Measurements from ENCODE around the gene DCHS1.
A peak's percentile ranks its signal among the peaks of the same experiment; 100 is the strongest.

Gene DCHS1

GRCh38 chr11:6629892-6630631 is 25.5 kb downstream of the DCHS1 start:
- H3K27ac ChIP-seq, result no peak overlapping the region
- no peak for DNase-seq (ENCODE audit: low read depth, low spot score)

GRCh38 chr11:6629573-6629891 is 26.1 kb downstream of the DCHS1 start:
- DNase-seq (ENCODE audit: low read depth, low spot score), result no peak
- no peak overlapping the region for H3K27ac ChIP-seq

GRCh38 chr11:6628526-6628925 is 27.1 kb downstream of the DCHS1 start:
- DNase-seq (ENCODE audit: low read depth, low spot score), result no peak
- H3K27ac ChIP-seq, result no peak overlapping the region

- H3K27ac ChIP-seq, result no peak overlapping the region
- DNase-seq (ENCODE audit: low read depth, low spot score), result no peak
These were observed 27.8 kb downstream of the DCHS1 start for GRCh38 chr11:6627762-6628241.

- DNase-seq (ENCODE audit: low read depth, low spot score), result no peak
- no peak overlapping the region for H3K27ac ChIP-seq
These were observed 28.4 kb downstream of the DCHS1 start for GRCh38 chr11:6626971-6627761.

- no peak overlapping the region for H3K27ac ChIP-seq
- no peak for DNase-seq (ENCODE audit: low read depth, low spot score)
These were observed 29.7 kb downstream of the DCHS1 start for GRCh38 chr11:6625832-6626420.

GRCh38 chr11:6625156-6625831 is 30.3 kb downstream of the DCHS1 start:
- no peak overlapping the region for H3K27ac ChIP-seq
- no peak for DNase-seq (ENCODE audit: low read depth, low spot score)

GRCh38 chr11:6623391-6624363 is 31.9 kb downstream of the DCHS1 start:
- no peak for DNase-seq (ENCODE audit: low read depth, low spot score)
- no peak overlapping the region for H3K27ac ChIP-seq

- no peak for DNase-seq (ENCODE audit: low read depth, low spot score)
- no peak overlapping the region for H3K27ac ChIP-seq
These were observed 33.1 kb downstream of the DCHS1 start for GRCh38 chr11:6622261-6623171.

GRCh38 chr11:6621711-6622211 is 33.8 kb downstream of the DCHS1 start:
- DNase-seq (ENCODE audit: low read depth, low spot score), result no peak

GRCh38 chr11:6620636-6621035 is 35.0 kb downstream of the DCHS1 start:
- DNase-seq (ENCODE audit: low read depth, low spot score), result no peak
- no peak overlapping the region for H3K27ac ChIP-seq

More at GRCh38 chr11:6621711-6622211, 33.8 kb downstream of the DCHS1 start:
- no peak overlapping the region for H3K27ac ChIP-seq

GRCh38 chr11:6619004-6619745 is 36.4 kb downstream of the DCHS1 start, which contains the start of gene TPP1:
Gene TPP1 (minus strand): TSS chr11:6619422. CDS start chr11:6619400, 22 bp downstream.
- peak within 1 kb of the TSS; percentile 86 for H3K27ac ChIP-seq
- peak; percentile 50 for DNase-seq (ENCODE audit: low read depth, low spot score)

GRCh38 chr11:6618117-6619003 is 37.2 kb downstream of the DCHS1 start:
- DNase-seq (ENCODE audit: low read depth, low spot score), result no peak
- peak overlapping the region; percentile 86 for H3K27ac ChIP-seq

- no peak overlapping the region for H3K27ac ChIP-seq
- no peak for DNase-seq (ENCODE audit: low read depth, low spot score)
These were observed 38.3 kb downstream of the DCHS1 start for GRCh38 chr11:6617315-6617781.

- no peak overlapping the region for H3K27ac ChIP-seq
- no peak for DNase-seq (ENCODE audit: low read depth, low spot score)
These were observed 38.9 kb downstream of the DCHS1 start for GRCh38 chr11:6616596-6617250.
